Ecto neural progenitor cell (in vitro differentiated cells): Measurements from ENCODE around the gene CDKN2AIP.
"Not testable (repeated sequence)": the region's sequence is repeated elsewhere in the genome, so short reads cannot be mapped to it uniquely, and the experiment has no call there.

ENCODE experiments used
- DNase-seq: peaks from one replicate; pipeline ENCODE4 v3.0.0-alpha.2; 2018; ENCODE audit warnings: low spot score

The CDKN2AIP gene

DNA sequence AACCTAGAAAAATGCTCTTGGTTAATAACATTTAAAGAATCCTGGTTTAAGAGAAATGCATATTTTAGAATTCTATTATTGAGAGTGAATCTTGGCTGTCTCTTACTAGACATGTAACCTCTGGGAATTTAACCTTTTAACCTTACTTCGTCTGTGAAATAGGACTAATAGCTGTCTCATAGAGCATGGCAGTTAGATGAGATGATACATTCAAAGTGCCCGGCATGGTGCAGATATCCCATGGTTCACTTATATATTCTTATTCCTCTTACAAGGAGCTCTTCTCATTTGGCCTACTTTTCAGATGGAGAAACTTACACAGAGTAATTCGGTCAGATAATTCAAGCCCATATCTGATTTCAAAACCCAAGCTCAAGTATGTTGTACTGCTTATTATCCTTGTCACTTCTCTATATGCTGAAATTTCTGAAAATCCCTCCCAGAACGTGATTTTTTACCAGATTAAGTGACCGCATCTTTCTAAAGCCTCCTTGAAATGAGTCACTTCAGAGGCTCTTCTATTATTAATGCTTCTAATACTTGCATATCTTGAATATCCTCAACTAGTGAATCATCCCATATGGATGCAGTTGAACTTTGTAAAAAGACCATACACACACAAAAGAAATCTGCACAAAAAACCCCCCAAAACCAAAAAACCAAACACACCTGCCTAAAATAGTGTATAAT, 4.9 kb downstream of the CDKN2AIP start:
- DNase-seq = no peak

DNA sequence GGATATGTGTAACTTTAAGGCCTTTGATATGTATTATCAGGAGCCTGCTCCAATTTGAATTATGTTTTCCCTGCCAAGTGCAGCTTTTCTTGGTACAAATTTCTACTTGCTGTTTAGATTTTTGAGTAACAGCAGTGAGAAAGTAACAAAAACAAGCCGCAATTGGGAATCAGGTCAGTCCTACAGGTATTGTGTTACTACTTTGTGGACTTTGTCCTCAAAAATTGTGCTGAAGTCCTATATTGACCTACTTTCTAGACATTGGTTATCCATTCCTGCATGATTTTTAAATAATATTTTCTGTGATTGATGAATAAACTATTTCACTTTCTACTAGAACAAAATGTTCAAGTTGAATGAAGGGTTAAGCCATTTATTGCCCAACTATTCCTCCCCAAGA, 5.7 kb downstream of the CDKN2AIP start:
- DNase-seq = no peak

DNA sequence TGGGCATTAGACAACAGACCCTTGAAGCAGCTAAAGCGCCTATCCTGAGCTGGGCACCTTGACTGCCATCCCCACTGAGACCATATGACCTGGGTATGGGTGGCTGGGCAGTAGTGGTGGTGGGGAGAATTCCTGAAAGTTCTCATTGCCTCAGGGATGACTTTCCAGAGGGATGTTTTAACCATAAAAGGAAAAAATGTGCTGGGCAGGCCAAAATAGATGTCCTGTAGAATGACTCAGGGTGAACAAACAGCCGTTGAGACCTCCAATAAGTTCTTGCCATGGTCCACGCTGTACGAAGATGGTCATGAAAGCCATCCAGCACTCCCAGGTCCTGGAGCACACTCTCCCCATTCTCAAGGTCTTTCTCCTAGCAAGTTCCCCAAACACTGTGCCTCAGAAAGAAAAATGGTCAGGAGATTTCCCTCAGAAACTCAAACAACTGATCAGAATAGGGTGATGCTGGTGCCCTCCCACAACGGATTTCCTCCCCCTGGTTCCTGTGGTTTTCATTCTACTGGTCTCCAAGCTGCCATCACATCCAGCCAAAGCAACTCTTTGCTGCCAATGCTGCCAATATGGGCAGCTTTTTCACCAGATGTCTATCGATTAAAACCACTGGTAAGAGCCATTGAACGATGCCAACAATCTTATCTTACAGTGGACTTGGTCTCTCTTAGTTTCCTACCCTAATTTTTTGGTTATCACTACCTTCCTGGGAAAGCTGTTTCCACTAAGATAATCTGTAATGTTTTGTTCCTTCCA, 11.2 kb downstream of the CDKN2AIP start:
- DNase-seq = no peak

DNA sequence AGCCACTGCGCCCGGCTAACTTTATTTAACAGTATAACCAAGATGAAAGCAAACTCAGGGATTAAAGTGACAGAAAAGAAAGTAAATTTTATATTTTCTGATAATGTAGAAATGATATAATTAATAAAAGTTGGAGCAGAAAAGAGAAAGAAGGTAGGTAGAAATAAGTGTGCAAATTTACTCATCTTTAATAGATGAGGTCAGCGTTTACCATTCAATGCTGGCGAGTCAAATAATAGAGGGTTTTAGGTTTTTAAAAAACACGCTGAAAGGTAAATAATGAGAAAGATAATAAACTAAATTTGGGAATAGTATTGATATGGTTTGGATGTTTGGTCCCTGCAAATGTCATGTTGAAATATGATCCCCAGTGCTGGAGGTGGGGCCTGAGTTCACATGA, 13.6 kb downstream of the CDKN2AIP start:
- no peak for DNase-seq

DNA sequence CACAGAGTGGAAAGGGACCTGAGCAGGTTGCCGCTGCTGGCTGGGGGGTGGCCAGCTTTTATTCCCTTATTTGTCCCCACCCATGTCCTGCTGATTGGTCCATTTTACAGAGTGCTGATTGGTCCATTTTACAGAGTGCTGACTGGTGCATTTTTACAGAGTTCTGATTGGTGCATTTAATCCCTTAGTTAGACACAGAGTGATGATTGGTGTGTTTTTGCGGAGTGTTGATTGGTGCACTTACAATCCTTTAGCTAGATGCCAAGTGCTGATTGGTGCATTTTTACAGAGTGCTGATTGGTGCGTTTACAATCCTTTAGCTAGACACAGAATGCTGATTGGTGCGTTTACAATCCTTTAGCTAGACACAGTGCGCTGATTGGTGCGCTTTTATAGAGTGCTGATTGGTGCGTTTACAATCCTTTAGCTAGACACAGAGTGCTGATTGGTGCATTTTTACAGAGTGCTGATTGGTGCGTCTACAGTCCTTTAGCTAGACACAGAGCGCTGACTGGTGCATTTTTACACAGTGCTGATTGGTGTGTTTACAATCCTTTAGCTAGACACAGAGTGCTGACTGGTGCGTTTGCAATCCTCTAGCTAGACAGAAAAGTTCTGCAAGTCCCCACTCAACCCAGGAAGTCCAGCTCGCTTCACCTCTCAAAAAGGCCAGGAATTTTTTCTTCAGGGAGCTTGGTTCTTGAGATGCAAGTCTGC, 19.6 kb downstream of the CDKN2AIP start:
- not testable (repeated sequence) for DNase-seq

DNA sequence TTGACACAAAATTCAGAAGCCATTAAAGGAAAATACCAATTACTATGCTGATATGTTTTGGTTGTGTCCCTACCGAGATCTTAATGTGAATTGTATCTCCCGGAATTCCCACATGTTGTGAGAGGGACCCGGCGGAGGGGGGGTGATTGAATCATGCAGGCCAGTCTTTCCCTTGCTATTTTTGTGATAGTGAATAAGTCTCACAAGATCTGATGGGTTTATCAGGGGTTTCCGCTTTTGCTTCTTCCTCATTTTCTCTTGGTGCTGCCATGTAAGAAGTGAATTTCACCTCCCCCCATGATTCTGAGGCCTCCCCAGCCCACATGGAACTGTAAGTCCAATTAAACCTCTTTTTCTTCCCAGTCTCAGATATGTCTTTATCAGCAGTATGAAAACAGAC, 21.4 kb downstream of the CDKN2AIP start:
- DNase-seq = not testable (repeated sequence)

DNA sequence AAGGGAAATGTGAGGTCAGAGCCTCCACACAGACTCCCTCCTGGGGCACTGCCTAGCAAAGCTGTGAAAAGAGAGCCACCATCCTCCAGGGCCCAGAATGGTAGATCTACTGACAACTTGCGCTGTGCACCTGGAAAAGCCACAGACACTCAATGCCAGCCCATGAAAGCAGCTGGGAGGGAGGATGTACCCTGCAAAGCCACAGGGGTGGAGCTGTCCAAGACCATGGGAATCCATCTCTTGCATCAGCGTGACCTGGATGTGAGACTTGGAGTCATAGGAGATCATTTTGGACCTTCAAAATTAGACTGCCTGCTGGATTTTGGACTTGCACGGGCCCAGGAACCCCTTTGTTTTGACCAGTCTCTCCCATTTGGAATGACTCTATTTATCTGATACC, 22.8 kb downstream of the CDKN2AIP start:
- no peak for DNase-seq

DNA sequence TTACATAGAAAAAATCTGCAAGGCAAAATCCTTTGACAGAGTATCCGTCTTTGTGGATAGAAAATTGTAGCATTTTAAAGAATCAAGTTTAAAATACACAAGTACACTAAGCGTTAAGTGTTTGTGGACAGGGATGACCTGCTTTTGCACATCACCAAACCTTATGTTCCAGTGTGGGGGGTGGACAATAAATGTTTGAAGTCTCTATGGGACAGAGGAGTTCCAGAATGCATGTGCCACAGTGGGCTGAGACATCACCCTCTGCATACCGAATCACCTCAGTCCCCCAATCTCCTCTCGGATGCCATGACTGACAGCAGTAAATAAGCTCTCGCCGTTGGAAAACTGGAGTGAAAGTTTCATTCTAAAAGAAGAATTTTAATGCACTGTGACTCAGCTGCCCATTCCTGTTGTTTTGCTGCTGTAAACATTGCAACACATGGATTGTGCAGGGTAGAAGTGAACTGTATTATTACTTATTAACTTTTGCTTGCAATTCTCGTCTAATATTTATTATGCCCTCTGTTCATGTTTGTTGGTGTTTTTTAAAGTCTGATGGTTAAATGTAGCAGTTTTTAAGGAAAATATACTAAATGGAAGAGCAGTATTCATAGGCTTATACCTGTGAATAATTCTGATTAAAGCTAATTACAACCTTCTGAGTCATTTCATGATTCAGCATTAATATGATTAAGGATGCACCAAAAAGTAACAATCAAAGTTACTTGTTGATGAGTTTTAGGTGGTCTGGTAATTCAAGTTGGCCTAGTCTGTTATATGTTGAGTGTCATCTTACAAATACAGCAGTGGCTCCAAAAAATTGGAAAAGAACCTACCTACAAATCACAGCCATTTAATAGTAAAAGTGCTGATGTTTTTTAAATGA, 24.0 kb downstream of the CDKN2AIP start:
- DNase-seq = no peak

DNA sequence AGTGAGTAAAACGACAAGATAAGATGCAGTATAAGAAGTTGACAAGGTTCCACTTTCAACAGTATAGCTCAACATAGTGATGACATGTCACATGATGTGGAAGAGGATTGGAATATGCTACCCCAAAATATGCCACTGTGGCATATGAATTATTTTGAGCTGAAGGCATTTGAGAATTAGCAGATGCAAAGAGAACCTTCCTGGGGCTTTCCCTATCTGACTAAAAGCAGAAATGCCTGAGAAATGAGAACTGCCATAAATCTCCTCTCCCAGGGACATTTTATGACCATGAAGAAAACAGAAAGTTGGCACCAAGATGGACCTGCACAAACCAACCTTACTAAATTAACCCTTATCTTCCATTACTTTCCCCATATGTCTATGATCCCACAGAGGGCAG, 24.8 kb downstream of the CDKN2AIP start:
- no peak for DNase-seq

DNA sequence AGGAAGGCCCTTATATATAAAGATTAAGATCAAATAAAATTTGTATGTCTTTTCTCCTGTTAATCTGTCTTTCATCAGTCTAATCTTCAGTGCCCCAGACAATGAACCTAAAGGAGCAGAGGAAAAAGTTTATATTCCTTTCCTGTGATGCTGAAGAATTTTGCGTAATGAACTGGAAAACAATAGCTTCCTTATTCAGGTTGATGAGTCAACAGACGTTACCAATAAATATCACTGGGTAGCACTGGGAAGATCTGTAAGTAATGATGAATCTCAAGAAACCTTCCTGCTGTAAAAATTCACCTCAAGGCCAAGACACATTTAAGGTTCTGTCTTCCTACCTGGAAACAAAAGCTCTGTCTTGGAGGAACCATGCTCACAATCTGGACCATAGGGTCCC, 25.5 kb downstream of the CDKN2AIP start:
- DNase-seq = no peak

DNA sequence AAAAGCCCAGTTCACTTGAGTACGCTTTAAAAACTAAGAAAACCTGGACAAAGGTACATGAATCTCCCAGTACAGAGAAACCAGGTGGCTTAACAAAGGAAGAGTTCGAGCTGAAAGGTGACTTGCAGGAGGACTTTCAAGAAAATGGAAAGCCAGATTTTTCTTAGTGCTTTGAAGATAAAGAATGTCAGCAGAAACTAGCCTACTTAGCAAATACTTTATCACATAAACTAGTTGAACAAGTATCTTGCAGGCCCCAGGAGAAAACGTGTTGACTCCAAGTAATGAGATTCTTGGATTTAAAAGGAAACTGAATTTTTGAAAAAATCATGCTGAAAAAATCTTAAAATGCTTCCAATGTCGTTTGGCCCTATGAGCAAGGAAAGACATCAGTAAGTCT, 26.4 kb downstream of the CDKN2AIP start:
- no peak for DNase-seq

DNA sequence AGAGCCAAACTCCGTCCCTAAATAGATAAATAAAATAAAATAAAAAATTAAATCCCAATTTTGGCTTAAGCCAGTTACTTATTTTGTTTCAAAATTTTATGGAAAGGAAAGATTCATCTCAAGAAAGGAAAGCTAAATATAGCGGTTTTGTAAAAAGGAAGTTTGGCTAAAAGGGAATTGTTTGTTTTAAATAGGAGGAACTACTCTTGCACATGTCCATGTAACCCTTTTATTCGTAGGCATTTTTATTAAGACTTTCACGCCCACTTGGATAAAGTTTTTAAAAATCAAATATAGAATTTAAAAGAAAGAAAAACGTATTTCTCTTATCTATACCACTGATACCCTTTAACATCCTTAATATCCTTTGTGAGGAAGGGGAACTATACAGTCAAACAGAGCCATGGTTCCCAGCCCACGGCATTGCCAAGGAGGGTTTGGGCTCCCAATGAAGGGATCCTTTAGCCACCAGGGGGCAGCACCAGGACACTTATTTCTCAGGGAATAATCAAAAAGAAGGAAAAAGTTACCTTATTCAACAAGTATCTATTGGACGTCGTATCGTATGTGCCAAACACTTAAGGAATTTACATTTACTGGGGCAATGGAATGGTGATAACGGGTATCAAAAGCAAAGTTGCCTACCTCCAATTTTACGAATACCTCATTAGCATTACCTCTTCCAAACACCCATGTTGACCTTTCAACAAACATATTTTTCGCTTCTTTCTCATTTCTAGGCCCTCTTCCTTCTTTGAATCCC, 27.7 kb downstream of the CDKN2AIP start:
- DNase-seq = peak; percentile 83

DNA sequence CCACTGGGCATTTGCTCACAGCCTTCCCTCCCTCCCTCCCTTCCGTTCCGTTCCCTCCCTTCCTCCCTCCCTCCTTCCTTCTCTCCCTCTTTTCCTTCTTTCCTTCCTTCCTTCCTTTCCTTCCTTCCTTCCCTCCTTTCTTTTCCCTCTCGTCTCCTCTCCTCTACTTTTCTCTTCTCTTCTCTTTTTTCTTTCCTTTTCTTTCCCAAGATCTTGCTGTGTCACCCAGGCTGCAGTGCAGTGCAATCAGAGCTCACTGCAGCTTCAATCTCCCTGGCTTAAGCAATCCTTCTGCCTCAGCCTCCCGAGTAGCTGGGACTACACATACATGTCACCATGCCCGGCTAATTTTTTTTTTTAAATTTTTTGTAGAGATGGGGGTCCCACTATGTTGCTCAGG, 33.7 kb downstream of the CDKN2AIP start:
- no peak for DNase-seq

DNA sequence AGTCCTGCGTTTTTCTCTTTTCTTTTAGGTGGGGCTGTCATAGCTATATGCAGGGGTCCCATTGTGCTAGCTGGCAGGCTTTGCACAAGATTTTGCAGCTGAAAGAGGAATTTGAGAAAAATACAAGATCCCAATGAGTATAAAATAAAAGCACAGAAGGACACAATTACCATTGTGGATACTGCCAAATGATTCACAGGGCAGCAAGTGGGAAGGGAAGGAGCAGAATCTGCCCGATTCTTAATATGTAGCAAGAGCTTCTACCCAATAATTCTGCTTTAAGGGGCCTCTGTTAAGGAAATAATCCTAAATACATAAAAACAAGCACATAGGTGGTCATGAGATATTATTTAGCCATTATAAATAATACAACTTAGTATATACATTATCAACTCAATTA, 34.5 kb downstream of the CDKN2AIP start:
- DNase-seq = no peak

DNA sequence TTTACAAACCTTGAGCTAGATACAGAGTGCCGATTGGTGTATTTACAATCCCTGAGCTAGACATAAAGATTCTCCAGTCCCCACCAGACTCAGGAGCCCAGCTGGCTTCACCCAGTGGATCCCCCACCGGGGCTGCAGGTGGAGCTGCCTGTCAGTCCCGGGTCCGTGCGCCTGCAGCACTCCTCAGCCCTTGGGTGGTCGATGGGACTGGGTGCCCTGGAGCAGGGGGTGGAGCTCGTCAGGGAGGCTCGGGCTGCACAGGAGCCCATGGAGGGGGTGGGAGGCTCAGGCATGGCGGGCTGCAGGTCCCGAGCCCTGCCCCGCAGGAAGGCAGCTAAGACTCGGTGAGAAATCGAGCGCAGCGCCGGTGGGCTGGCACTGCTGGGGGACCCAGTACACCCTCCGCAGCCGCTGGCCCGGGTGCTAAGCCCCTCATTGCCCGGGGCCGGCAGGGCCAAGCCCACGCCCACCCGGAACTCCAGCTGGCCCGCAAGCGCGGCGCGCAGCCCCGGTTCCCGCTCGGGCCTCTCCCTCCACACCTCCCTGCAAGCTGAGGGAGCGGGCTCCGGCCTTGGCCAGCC, 38.2 kb downstream of the CDKN2AIP start:
- not testable (repeated sequence) for DNase-seq

DNA sequence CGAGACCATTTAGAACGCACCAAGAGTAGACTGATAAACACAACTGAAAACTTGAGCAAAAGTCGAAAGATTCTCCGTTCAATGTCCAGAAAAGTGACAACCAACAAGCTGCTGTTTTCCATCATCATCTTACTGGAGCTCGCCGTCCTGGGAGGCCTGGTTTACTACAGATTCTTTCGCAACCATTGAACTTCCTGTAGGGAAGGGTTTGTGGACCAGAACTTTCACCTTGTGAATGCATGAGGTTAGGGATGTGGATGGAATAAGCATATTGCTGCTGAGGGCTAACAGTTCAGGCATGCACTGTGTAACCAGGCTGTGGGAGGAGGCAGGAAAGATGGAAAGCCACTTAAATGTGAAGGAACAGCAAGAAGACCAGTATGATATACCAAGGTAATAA, 39.6 kb downstream of the CDKN2AIP start:
- DNase-seq = no peak

DNA sequence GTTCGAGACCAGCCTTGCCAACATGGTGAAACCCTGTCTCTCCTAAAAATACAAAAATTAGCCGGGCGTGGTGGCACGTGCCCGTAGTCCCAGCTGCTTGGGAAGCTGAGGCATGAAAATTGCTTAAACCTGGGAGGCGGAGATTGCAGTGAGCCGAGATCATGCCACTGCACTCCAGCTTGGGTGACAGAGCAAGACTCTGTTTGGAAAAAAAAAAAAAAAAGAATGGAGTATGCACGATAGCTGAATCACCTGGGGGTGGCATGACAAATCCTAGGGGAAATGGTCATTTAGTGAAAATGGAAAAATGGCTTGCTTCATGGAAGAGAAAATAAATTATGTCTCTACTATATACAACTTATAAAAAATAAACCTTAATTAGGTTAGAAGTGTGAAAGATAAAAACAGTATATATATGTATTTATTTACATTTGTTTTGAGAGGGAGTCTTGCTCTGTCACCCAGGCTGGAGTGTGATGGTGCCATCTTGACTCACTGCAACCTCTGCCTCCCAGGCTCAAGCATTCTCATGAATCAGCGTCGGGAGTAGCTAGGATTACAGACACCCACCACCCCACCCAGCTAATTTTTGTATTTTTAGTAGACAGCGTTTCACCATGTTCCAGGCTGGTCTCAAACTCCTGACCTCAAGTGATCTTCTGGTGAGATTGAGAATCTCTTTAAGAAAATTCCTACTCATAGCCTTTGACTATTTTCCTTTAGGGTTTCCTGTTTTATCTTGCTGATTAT, 41.1 kb downstream of the CDKN2AIP start:
- DNase-seq = no peak

DNA sequence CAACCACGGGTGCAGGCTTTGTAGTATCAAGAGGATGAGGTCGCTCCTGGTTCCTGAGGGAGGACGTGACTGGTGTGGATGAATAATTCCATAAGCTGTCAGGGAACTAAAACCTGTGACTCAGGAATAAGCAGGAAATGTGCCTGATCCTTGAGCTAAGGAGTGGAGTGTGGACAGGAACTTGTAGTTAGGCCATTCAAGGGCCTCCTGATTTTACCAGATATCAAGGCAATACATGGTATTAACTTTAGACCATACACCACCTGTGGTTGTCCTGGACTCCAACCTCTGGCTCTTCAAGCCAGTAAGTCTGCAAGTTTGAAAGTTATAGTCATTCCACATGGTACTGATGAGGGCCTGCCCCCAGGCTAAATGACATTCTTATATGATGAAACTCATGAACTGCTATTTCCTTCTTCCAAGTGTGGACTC, 48.4 kb downstream of the CDKN2AIP start:
- no peak for DNase-seq

DNA sequence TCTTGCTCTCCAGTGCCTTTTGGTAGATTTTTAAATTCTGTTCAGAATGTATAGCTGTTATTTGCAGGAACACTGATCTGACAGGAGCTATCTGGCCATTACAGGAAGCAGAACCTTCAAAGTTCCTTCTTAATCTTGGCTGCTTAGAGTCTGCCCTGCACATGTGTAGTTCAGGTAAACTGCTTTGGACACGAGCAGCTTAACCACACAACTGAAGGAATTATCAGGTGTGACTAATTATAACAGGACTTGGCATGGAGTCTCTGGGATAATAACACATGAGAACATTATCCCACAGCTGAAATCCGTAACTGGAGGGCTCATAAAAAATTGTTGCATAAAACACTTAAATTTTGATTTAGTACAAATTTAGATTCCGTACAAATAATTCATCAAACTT, 48.8 kb downstream of the CDKN2AIP start:
- DNase-seq = no peak

DNA sequence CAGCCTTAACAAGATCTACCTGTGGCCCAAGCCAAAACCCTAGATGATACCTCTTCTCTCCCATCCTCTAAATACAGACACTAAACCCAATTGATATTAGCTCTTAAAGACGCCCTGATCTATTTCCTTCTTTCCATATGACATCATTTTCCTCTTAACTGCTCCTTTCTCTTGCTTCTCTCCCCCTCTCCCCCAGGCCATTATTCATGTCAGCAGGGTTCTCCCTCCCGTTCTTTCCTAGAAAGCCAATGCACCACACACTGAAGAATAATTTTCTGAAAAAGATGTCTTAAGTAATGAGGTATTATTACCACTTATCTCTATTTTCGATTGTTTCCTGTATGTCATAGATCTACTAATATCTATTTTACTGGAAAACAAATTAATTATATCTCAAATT, 50.7 kb downstream of the CDKN2AIP start:
- DNase-seq = no peak
